ENCODE measurements around the gene RUFY1. TPM values are rescaled to one million over a fixed set of nuclear protein-coding genes. Genes with fewer than 3 reads are reported as not detected.

The RUFY1 gene, protein sequence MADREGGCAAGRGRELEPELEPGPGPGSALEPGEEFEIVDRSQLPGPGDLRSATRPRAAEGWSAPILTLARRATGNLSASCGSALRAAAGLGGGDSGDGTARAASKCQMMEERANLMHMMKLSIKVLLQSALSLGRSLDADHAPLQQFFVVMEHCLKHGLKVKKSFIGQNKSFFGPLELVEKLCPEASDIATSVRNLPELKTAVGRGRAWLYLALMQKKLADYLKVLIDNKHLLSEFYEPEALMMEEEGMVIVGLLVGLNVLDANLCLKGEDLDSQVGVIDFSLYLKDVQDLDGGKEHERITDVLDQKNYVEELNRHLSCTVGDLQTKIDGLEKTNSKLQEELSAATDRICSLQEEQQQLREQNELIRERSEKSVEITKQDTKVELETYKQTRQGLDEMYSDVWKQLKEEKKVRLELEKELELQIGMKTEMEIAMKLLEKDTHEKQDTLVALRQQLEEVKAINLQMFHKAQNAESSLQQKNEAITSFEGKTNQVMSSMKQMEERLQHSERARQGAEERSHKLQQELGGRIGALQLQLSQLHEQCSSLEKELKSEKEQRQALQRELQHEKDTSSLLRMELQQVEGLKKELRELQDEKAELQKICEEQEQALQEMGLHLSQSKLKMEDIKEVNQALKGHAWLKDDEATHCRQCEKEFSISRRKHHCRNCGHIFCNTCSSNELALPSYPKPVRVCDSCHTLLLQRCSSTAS
- 27.6 to 31.2 TPM (median 29.3 TPM) in 5 replicates for total RNA-seq (2022; extraction: Qiagen RNA extraction)

DNA sequence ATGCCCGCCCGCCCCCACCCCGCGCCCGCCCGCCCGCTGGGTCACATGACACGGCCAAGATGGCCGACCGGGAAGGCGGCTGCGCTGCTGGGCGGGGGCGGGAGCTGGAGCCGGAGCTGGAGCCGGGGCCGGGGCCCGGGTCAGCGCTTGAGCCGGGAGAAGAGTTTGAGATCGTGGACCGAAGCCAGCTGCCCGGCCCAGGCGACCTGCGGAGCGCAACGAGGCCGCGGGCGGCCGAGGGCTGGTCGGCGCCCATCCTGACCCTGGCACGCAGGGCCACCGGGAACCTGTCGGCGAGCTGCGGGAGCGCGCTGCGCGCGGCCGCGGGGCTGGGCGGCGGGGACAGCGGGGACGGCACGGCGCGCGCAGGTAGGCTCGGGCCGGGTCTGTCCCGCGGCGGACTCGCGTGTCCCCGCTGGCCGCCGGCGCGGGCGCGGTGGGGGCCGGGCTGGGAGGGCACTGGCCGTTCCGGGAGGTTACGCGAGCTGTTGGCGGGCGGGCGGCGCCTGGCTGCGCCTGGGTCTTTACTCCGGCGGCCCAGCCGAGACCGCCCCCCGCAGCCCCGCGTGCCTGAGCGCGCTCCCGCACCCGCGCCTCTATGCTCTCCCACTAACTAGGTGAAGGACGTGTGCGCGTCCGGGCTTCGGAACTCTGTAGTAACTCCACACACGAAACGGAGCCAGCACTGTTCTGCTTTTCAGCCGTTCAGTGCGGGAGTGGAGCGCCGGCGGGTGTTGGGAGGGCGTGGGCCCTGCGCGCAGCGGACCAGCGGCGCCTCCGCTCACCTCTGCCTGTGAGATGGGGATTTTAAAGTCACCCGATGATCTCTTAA lies at the start of gene RUFY1:
RUFY1 (plus strand) TSS at position 44 of the 832 bp plus-strand sequence; CDS start at position 60, 16 bp downstream.

DNA sequence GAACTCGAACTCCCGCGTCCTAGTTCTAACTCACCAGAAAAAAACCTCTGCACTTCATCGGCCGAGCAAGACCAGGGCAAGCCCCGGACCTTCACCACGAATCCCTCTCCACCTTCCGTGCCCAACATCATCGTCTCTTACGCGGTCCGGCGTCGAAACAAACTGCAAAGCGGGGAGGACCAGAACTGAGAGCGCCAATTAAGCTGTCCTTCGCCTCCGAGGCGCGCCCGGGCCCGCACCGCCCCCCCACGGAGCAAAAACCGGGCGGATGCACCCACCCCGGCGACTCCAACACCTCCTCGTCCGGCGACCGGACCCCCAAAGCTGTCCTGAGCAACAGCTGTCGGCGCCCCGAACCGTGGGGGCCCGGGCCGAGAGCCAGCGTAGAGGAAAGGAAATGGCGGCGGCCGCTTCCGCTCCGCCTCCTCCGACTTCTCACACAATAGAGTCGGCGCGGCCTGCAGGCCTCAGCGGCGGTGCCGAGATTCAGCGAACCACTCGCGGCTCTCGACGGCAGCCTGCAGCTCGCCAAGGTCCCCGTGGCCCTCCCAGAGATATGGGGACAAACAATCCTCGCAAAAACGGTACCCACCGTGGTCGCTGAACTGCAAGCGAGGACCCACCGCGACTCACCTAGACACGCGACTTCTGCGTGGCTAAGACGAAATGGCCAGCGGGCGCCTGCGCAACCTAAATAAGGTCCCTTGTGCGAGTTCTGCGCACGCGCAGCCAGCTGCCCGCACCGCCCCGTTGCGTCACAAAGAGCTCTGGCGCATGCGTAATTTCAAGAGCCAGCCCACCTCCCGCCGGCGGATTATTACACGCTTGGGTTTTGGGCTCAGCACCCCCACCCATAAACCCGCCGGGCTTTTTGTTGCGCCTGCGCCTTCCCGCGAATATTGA lies 72.9 kb downstream of the RUFY1 start, which contains the start of gene HNRNPH1:
HNRNPH1 (minus strand) TSS at position 669 of the 903 bp plus-strand sequence; CDS start at position 131, 538 bp downstream.

Other genes with a start within 250 kb of the RUFY1 start
- 0.05 to 0.22 TPM (median 0.08 TPM) in 5 replicates for gene ADAMTS2, start 205.1 kb upstream of the RUFY1 start, total RNA-seq (2022; extraction: Qiagen RNA extraction)
- 471 to 674 TPM (median 491 TPM) in 5 replicates for gene HNRNPH1, start 73.1 kb downstream of the RUFY1 start, total RNA-seq (2022; extraction: Qiagen RNA extraction)
- not detected in 5 replicates for gene CBY3, start 130.5 kb downstream of the RUFY1 start, total RNA-seq (2022; extraction: Qiagen RNA extraction)
- 303 to 414 TPM (median 342 TPM) in 5 replicates for gene CANX, start 148.4 kb downstream of the RUFY1 start, total RNA-seq (2022; extraction: Qiagen RNA extraction)
- gene MAML1, start 182.3 kb downstream of the RUFY1 start, total RNA-seq (2022; extraction: Qiagen RNA extraction), result 17.3 to 21.0 TPM (median 19.7 TPM) in 5 replicates
- 0.25 to 0.36 TPM (median 0.27 TPM) in 3 of 5 replicates, not detected in the others for gene LTC4S, start 243.4 kb downstream of the RUFY1 start, total RNA-seq (2022; extraction: Qiagen RNA extraction)